Omental fat pad (tissue), 4 donors: ENCODE data around the gene PRKCE. TPM values are rescaled to one million over a fixed set of nuclear protein-coding genes. Genes with fewer than 3 reads are reported as not detected.

Experiments used
- ATAC-seq: fragments of 150-250 bp; one replicate; pipeline ENCODE4 v1.9.1; 2016; ENCODE audit warnings: mild to moderate bottlenecking, moderate library complexity; ENCODE audit not compliant: low FRiP score
- DNase-seq: peaks from one replicate; pipeline ENCODE4 v3.0.0-alpha.2; 2019; ENCODE audit warnings: low spot score
- CTCF ChIP-seq, 3 donors: fragments of 450-650 bp; IDR thresholded peaks; one replicate each; pipeline ENCODE4 v1.5.1; 2016 to 2017; ENCODE audit warnings: antibody characterized with exemption in 3 of 3, mild to moderate bottlenecking in 3 of 3, moderate library complexity in 2 of 3
- total RNA-seq, 4 donors: library from RNA; depleted of rRNA; stranded (reverse); fragments of >200 nt; gene quantifications; one replicate each; pipeline ENCODE4 v1.1.0, GENCODE V29; 2016

The PRKCE gene
- total RNA-seq, 4 donors from 2014 or later = 8.8 to 24.3 (median 14.0) TPM

DNA sequence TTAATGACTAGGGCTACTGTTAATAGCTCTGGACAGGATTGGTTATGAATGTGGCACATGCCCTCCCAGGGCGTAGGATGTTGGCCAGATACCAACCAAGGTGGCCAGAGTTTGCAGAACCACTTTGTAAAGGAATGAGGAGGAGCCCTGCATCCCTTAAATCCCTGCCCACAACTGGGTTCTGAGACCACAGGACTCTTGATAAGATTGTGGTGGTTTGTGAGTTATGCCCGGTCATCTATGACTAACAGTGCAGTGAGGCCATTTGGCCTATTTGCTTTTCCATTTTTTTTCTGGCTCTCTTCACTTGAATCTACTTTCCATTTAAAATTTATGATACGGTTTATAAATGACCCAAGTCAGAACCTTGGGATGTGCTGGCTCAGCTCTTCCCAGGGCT is 294.5 kb downstream of the PRKCE start:
- DNase-seq (no peak), ATAC-seq (peak; percentile 39)
- no peak for TF ChIP-seq CTCF (IDR thresholded peaks at IDR 0.05)

GRCh38 chr2:45950606-45951005 is 299.1 kb downstream of the PRKCE start:
- no peak for TF ChIP-seq CTCF (IDR thresholded peaks at IDR 0.05)
- ATAC-seq (no peak), DNase-seq (no peak)

- ATAC-seq = no peak
- TF ChIP-seq CTCF (IDR thresholded peaks at IDR 0.05) = no peak
- no peak for DNase-seq
Observed at GRCh38 chr2:45951025-45951727, 299.7 kb downstream of the PRKCE start.

DNA sequence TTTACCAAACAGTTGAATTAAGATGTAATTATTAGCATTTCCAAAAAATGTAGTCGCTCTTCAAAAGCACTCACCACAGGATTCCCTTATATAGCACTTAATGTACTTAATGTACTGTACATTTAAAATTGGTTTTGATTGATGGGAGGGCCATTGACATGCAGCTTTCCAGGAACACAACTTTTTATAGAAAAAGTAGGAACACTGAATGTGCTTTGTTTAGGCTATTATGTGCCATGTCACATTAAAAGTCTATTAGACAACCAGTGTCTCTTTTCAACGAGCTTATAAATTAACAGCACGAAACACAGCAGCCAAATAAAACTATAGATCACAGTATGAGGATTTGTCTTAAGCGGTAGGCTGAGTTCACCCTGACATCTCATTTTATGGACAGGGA is 301.1 kb downstream of the PRKCE start:
- ATAC-seq (no peak), DNase-seq (no peak)
- TF ChIP-seq CTCF (IDR thresholded peaks at IDR 0.05) = no peak

- ATAC-seq (no peak), DNase-seq (no peak)
- no peak for TF ChIP-seq CTCF (IDR thresholded peaks at IDR 0.05)
Observed at GRCh38 chr2:45953376-45954027, 302.0 kb downstream of the PRKCE start.

- DNase-seq (no peak), ATAC-seq (no peak)
- no peak for TF ChIP-seq CTCF (IDR thresholded peaks at IDR 0.05)
Observed at GRCh38 chr2:45954233-45954850, 302.9 kb downstream of the PRKCE start.
